GM21390 (cell line): ENCODE measurements around the gene TAGLN2.
A peak's percentile ranks its signal among the peaks of the same experiment; 100 is the strongest.
"Not testable (repeated sequence)": the region's sequence is repeated elsewhere in the genome, so short reads cannot be mapped to it uniquely, and the experiment has no call there.

ENCODE experiments used
- ATAC-seq: cut with Tn5 transposase; IDR thresholded peaks from one replicate; pipeline ENCODE4 v1.9.1; 2021; ENCODE audit not compliant: unreplicated experiment

TAGLN2 gene

GRCh38 chr1:159902541-159902940 is 22.8 kb downstream of the TAGLN2 start:
- no peak for ATAC-seq

DNA sequence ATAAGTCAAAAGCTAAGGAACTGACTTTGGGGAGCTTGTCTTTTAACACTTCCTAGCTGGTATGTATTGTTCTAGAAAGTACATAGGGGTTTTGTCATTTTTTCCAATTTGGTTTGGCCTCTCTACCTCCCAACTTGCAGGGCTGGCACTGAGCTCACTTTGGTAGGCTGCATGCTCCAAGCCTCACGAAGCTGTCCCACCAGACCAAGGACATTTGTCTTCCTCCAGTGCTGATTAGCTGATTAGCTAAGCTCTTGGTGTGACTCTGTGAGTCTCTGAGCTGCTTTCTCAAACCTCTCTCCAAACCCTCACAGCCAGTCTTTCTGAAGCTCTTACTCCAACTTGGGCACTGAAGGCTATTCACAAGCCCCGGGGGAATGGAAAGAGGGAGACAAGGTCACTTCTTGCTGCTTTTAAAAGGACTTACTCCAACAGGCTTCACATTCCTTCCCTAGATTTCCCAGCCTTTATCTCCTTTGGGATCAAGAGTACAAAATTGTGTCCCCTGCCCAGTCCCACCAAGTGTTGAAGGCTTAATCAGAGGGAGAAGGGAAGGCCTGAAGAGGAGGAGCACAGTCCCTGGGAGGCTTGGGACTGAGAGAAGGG is 24.4 kb downstream of the TAGLN2 start:
- no peak for ATAC-seq

- no peak for ATAC-seq
Measured at GRCh38 chr1:159900086-159900680, 25.1 kb downstream of the TAGLN2 start, which contains the start of gene CFAP45. CFAP45 (minus strand) TSS chr1:159900165; CDS start chr1:159900098, 67 bp downstream.

- not testable (repeated sequence) for ATAC-seq
Measured at GRCh38 chr1:159899634-159900033, 25.7 kb downstream of the TAGLN2 start.

DNA sequence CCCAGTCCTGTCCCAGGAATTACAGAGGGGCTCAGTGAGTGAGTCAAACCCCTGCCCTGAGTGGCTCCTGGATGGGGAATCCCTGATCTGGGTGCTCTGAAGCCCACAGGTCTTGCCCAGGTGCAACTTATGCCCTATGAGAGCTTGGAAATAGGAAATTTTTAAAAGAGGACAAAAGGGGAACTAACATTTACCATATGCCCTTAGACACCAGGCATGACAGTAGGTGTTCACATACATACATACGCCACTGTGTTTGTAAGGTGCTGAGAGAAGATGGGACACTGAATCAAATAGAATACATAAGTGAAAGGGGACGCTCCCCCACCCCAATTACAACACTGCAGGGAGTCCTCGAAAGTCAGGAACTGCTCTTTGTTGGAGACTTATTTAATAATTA is 26.8 kb downstream of the TAGLN2 start:
- no peak for ATAC-seq

DNA sequence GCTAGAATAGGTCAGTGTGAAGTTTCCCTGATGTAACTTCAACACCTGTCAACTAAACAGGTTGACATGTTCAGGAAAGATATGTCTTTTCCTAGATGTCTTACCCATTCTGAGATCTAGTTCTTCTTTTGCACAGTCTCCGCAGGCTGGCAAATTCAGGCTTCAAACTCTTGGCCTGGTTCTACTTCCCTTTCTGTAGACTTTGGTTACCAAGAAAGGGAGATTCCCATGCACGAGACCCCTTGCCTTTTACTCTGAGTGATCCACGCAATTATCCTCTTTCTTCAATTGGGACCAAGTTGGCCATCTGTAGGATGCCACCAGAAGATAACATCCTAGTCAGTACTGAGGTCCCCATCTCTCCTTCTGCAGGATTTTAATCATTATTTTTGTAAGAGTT is 27.3 kb downstream of the TAGLN2 start:
- no peak for ATAC-seq

GRCh38 chr1:159896546-159896930 is 28.8 kb downstream of the TAGLN2 start:
- ATAC-seq = no peak

DNA sequence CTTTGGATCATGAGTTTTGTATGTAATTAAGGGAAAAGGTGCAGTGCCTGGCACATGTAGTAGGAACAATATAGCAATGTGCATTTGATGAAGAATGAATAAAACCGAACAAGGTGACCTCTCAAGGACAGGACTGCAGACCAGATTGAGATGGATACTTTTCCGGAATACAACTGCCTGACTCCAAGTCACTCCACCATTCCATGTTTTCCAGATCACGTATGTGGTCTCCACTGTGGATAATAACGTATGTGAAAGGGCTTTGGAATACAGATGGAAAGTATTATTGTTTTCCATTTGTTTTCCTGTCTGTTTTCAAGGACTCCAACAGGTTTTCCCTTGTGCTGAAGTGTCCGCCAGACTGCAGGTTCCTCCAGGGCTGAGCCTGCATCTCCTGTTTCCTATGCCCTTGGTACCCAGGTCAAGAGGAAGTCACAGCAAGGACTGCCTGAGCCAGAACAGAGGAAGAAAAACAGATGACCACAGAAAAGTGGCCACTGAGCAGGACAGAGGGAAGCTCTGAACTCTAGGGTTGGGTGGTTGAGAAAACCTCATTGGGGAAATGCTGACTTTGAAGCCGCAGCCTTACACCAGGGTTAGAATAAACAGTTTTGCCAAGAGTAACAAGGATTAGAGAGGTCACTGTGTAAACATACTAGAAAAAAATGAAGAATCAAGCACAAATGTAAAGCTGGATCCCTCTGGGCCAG is 29.3 kb downstream of the TAGLN2 start:
- no peak for ATAC-seq

DNA sequence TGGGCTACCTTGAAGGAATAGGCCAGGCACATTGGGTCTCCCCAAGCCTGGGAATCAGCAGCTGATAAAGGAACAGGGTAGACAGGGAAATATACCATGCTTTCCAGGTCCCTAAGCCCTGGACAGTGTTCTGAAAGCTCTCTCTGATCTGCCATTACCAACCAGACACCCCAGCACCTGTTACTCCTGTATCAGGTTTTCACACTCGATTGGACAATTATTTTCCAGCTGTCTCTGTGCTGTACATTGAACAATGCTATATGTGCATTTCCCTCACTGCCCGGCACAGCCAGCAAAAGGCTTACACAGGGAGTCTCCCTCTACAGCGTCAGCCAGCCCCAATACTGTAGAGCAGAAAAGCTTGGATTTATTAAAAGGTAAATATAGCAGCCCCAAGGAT is 30.0 kb downstream of the TAGLN2 start:
- ATAC-seq = no peak

- no peak for ATAC-seq
Measured at GRCh38 chr1:159892944-159893343, 32.4 kb downstream of the TAGLN2 start.

- ATAC-seq = no peak
Measured at GRCh38 chr1:159891275-159892157, 33.8 kb downstream of the TAGLN2 start.

GRCh38 chr1:159890390-159890789 is 34.9 kb downstream of the TAGLN2 start:
- ATAC-seq = peak; percentile 1

DNA sequence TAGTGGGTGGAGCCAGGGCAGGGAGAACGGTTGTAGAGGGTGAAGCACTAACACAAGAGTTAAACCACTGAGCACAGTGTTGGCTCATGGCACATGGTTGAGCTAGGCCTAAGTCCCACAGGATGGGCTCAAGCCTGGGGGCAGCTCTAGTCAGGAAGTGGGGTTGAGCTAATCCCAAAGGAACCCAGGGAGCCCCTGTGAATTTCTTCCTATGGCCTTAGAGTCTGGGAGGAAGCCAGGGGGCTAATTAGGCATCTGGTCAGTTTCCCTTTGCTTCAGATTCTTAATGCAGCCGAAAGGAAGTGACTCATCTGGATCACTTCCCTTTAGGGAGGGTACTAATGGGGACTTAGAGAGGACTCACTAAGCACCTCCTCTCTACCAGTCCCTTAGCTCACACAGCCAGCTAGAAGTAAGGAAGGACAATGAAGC is 35.5 kb downstream of the TAGLN2 start:
- ATAC-seq = peak; percentile 97

DNA sequence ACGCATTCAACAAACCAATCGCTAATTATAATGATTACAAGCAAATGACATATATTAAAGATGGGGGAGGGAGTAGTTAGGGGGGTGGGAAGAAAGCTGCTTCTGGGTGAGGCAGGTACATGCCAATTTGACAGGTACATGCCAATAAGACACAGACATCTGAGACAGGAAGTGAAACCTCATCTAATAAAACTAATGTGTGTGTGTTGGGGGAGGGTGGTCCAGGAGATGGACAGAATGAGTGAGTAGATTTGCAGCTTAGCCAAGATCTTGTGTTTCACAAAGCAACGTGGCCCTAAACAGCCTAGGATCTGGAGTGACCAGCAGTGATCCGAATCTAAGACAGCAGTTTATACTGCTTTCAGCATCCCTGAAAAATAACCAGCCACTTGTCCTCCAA is 36.1 kb downstream of the TAGLN2 start:
- ATAC-seq = no peak

- no peak for ATAC-seq
Measured at GRCh38 chr1:159884296-159884695, 41.0 kb downstream of the TAGLN2 start.

- no peak for ATAC-seq
Measured at GRCh38 chr1:159883134-159883533, 42.2 kb downstream of the TAGLN2 start.

DNA sequence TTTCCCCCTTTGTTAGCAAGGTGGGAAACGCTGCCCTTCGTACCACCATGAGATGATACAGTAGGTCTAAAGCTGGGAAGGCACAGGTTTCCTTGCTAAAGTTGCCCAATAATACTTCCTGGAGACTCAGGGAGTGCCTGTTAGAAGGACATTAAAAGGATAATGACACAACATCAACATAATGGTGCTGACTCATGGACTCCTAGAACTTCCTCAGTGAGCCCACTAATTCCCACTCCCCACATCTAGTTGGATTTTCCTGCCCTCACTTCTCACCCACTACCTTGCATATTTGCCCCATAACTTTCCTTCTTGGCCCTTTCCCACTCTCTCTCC is 42.8 kb downstream of the TAGLN2 start:
- no peak for ATAC-seq

GRCh38 chr1:159881622-159882526 is 43.4 kb downstream of the TAGLN2 start:
- ATAC-seq = no peak

DNA sequence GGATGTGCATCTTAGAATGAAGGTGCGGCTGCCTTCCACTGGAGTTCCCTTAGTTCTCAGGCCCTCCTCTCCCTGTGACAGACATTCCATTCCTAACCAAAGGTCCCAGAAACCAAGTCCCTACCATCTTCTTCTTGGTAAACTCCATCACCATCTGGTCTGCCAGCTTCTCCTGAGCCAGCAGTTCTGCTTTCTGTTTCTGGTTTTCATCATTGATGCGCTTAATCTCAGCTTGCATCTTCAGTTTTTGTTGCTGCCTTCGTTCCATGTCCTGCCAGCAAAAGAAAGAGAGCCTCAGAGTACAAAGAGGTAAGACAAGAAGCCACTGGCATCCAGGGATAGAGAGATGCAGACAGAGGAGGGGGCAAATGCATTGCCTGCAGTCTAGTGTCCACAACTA is 44.9 kb downstream of the TAGLN2 start:
- ATAC-seq = no peak

DNA sequence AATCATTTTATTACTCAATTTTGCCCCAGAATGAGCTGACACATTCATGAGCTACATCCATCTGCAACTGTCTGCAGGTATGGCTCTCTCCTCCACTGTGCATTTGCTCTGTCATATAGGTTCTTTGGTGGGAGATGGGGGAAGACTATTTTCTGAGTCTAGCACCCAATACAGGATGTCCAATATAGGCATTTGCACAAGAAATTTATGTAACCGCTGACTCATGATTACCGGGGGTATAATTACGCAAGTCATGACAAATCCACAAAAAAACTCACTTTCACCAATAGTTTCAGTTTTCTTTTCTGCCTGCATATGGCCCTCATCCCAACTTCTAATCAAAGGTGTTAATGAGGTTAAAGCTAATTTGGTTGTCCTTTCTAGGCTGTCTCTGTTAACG is 45.3 kb downstream of the TAGLN2 start:
- ATAC-seq = no peak
